ENCODE data around the gene ADGRV1.

Gene ADGRV1

DNA sequence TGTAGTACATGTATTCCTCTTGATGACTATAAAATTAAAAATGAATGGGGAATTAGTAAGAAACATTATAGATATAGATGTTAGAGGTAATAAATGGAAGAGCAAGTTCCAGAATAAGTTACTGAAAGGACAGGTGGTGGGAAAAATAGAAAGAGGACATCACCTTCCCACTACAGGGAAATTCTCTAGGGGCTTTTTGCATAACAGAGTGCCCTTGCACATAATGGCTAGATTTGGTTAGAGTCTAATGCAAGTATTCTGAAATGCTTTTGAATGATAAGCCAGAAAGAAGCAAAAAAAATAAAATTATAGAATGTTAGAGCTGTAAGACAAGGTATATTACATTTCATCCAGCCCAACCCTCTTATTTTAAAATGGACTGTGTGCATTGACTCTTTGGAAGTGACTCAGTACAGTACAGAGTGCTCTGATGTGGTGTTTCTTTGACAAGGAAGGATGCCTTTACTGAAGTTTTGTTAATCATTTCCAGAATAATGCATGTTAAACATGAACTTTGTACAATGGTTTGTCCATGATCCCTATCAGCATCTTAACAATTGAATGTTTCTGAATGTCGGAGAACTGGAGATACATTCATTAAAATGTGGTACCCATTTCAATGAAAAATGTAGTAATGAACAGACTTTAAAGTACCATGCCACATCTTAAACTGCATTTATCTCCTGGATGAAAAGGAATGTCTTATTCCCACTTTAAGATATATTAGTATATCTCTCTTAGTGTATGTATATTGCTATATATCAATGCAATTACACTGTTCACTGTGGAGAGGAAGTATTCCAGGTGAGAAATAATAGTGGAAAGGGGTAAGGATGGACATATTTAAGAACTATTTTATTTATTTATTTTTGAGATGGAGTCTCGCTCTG is 391.1 kb downstream of the ADGRV1 start:
- Histone ChIP-seq H3K4me3 (no peak overlapping the region), H3K27ac (no peak overlapping the region)
- TF ChIP-seq CTCF (IDR thresholded peaks at IDR 0.05), result no peak
- no peak for DNase-seq (ENCODE audit: low spot score)

GRCh38 chr5:90955001-90955635 is 396.5 kb downstream of the ADGRV1 start:
- no peak overlapping the region for H3K27ac ChIP-seq
- H3K4me3 ChIP-seq, result no peak overlapping the region
- no peak for TF ChIP-seq CTCF (IDR thresholded peaks at IDR 0.05)
- no peak for DNase-seq (ENCODE audit: low spot score)

DNA sequence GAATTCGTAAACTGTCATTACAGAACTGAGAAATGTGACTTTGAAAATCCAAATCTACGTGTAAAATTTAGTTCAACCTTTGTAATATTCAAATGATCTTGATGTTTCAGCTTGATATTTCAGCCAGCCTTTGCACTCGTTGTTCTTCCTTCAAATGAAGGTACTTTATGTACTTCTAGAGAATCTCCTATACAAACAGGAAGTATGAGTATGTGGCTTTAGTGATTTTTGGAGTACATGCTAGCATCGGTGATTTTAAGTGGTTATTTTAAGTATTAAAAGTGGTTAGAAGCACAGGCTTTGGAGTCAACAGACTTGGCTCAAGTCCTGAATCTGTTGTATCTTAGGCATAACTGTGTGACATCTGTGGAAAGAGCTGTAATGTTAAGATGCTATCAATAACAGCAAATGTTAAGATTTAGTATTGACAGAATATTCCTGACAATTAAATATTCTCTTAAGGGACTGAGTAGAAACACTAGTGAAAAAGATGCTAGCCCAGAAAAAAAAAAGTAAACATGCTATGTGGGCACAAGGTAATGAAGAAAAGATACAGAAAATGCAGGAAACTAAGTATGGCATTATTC is 398.0 kb downstream of the ADGRV1 start:
- H3K27ac ChIP-seq, result no peak overlapping the region
- DNase-seq (ENCODE audit: low spot score), result no peak
- no peak for TF ChIP-seq CTCF (IDR thresholded peaks at IDR 0.05)
- H3K4me3 ChIP-seq, result no peak overlapping the region

GRCh38 chr5:90957906-90958305 is 399.3 kb downstream of the ADGRV1 start:
- no peak for DNase-seq (ENCODE audit: low spot score)
- H3K4me3 ChIP-seq, result no peak overlapping the region
- no peak overlapping the region for H3K27ac ChIP-seq
- TF ChIP-seq CTCF (IDR thresholded peaks at IDR 0.05), result no peak

GRCh38 chr5:90959262-90959661 is 400.7 kb downstream of the ADGRV1 start:
- no peak for DNase-seq (ENCODE audit: low spot score)
- no peak overlapping the region for H3K4me3 ChIP-seq
- TF ChIP-seq CTCF (IDR thresholded peaks at IDR 0.05), result no peak
- H3K27ac ChIP-seq, result no peak overlapping the region

- TF ChIP-seq CTCF (IDR thresholded peaks at IDR 0.05), result no peak
- Histone ChIP-seq H3K4me3 (no peak overlapping the region), H3K27ac (no peak overlapping the region)
- DNase-seq (ENCODE audit: low spot score), result no peak
These were observed 403.9 kb downstream of the ADGRV1 start for GRCh38 chr5:90962481-90962880.
